Right renal cortex interstitium (tissue), 3 donors: ENCODE results near the gene OTOS. TPM values are rescaled to one million over a fixed set of nuclear protein-coding genes. Genes with fewer than 3 reads are reported as not detected.

Source experiments
- DNase-seq, 3 donors: peaks; one replicate each; pipeline ENCODE4 v3.0.0-alpha.2; 2013; ENCODE audit warnings: low read depth in 3 of 3, low spot score in 2 of 3
- polyA plus RNA-seq, 3 donors: library from polyadenylated mRNA; unstranded; fragments of 120-200 nt; gene quantifications; one replicate each; pipeline ENCODE4 v1.2.1, GENCODE V29; 2013; ENCODE audit not compliant: insufficient read length in 3 of 3

Gene OTOS
- polyA plus RNA-seq, 3 donors = 0.33 TPM; not detected in 2

- no peak for DNase-seq
Observed at GRCh38 chr2:240125742-240126141, 14.7 kb downstream of the OTOS start.

- no peak for DNase-seq
Observed at GRCh38 chr2:240124651-240125030, 15.8 kb downstream of the OTOS start.

GRCh38 chr2:240123821-240124650 is 16.4 kb downstream of the OTOS start:
- DNase-seq = no peak

DNA sequence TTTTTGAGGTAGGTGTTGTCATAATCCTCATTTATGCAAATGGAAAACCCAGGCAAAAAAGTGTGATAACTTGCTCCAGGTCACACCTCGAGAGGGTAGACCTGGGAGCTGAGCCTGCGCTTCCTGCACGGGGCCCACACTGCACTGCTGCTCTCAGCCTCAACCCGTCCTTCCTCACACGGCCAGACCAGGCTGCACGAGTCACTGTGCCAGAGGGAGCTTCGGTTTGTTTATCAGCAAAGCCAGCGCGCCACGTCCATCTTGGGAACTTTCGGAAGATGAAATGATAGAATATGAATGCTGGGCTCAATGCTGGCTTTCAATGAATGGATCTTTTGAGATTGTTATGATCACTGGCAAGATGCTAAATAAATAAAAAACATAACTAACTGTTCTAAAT is 18.8 kb downstream of the OTOS start:
- DNase-seq = no peak

- DNase-seq = no peak
Observed at GRCh38 chr2:240121190-240121589, 19.3 kb downstream of the OTOS start.

GRCh38 chr2:240114233-240114632 is 26.2 kb downstream of the OTOS start:
- no peak for DNase-seq

GRCh38 chr2:240112914-240113690 is 27.4 kb downstream of the OTOS start:
- no peak for DNase-seq

- DNase-seq = peak; percentile 57 to 73 (median 61)
Observed at GRCh38 chr2:240111253-240111652, 29.2 kb downstream of the OTOS start.

DNA sequence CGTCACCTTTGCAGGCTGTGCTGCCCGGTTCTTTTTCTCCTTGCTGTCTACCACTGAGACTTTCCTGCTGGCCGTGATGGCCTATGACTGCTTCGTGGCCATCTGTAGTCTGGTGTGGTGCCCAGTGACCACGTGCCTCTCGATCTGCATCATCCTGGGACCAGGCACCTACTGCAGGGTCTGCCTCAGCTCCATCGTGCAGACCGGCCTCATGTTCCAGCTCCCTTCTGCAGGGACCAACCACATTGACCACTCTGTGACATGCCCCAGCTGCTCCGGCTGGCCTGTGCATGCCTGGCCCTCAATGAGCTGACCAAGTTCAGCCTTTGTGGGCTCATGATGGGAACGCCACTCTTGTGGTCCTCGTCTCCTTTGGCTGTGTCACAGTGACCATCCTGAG is 31.1 kb downstream of the OTOS start:
- DNase-seq = no peak

- no peak for DNase-seq
Observed at GRCh38 chr2:240107477-240107796, 33.0 kb downstream of the OTOS start.

DNA sequence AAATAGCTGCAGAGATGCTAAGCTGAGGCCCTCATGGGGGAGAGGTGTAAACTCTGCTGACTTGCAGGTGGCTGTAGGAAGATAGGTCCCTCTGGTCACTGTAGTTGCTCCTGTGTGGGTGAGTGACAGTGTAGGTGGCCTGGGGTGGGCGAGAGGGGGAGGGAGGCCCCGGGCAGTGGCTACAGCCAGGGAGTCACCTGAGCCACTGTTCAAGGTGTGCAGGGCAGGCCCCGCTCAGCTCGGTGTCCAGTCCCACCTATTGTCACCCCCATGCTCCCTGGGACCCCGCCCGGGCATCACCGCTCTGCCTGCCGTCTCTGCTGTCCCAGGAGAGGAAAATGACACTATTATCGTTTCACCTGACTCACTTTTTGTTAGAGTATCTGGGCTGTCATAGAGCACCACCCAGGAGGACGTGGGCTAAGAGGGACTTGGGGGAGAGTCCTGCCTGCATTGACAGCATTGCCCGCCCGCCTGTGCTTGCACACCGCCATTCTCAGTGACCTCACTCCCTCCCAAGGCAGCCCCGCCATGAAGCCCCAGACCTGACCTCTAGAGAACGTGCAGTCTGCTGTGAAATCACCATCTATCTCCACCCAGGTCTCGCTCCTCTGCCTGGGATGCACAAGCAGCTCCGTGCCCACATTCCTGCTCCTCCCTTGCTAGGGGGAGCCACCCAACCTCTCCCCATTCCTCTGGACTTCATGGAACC is 33.5 kb downstream of the OTOS start:
- DNase-seq = no peak

- DNase-seq = no peak
Observed at GRCh38 chr2:240105982-240106381, 34.5 kb downstream of the OTOS start.

DNA sequence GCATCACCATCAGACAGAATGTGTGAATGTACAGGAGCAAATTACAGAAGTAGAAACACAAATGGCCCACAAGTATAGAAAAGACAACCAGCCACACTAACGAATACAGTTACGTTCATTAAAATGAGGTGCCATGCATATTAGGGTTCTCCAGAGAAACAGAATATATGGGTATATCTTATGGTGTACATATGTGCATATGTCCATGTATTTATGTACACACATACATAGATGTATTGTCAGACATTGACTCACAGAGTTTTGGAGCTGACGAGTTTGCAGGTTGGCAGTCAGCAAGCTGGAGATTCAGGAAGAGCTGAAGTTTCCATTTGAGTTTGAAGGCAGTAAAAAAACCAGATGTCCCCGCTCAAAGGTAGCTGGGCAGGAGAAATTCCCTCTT is 37.3 kb downstream of the OTOS start:
- no peak for DNase-seq

GRCh38 chr2:240098349-240098748 is 42.1 kb downstream of the OTOS start:
- DNase-seq = no peak

DNA sequence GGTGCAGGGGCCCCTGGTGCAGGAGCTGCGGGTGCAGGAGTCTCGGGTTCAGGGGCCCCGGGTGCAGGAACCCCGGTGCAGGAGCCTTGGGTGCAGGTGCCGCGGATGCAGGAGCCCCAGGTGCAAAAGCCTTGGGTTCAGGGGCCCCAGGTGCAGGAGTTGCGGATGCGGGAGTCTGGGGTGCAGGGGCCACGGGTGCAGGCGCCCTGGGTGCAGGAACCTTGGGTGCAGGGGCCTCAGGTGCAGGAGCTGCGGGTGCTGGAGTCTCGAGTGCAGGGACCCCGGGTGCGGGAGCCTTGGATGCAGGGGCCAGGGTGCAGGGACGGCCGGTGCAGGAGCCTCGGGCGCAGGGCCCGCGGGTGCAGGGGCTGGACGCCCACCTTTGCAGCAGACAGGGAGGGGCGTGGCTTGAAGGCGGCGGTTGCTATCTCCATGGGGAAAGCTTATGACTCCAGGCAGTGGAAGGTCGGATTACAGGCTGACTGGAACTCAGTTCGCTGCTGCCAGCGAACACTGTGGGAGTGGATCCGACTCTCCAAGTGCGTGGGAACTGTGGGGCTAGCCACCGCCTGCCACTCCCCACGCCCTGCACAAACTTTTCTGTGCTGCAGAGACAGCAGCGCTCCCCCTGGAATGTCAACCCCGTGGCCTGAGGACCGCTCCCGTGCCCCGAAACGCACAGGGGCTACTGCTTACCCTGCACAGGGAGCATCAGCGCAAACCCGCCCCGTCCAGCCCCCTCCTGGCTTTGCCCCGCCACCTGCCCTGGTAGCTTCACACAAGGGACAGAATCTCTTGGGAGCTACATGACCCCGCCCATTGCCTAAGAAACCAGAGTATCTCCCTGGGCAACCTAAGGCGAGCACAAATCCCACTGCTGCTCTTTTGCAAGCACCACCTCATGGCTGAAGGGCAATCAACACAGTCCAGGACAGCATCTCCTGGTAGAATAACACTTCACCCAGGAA is 44.6 kb downstream of the OTOS start:
- DNase-seq = no peak

DNA sequence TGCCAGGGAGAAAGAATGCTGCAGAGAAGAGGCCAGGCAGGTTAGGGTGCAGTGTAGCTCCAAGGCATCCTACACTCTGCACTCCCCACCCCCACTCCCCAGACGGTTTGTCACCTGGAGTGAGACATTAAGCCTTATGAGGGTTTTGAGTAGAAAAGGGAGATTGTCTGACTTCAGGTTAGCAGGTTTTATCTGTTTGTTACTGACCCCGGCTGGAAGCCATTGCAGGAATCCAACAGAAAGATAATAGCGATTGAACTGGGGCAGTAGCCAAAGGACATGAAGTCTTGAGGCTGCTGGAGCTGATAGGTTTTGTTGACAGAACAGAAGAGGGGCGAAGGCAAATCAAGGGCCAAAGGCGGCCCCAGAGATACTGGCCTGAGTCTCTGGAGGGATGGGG is 51.2 kb downstream of the OTOS start:
- no peak for DNase-seq
